Gastrocnemius medialis (tissue), 4 donors: ENCODE data around the gene VSTM5. TPM values are rescaled to one million over a fixed set of nuclear protein-coding genes. Genes with fewer than 3 reads are reported as not detected.

Experiments
- ATAC-seq, 2 donors: fragments of 150-250 bp; one replicate each; pipeline ENCODE4 v1.9.1; 2016
- DNase-seq, 2 donors: peaks; one replicate each; pipeline ENCODE4 v3.0.0-alpha.2; 2019
- H3K27ac ChIP-seq, 4 donors: fragments of 200-600 bp; sonication (generic); 1 replicate in 1 of 4; 2 replicates in 3 of 4; pipeline ENCODE4 v1.5.1; 2016 to 2018; ENCODE audit warnings: mild to moderate bottlenecking in 2 of 4, moderate library complexity in 1 of 4
- H3K27me3 ChIP-seq, 3 donors: fragments of 200-600 bp; sonication (generic) in 2 of 3; 1 replicate in 1 of 3; 2 replicates in 2 of 3; pipeline versions ENCODE4 v1.5.1 to v1.6.0; 2016 to 2019; ENCODE audit warnings: mild to moderate bottlenecking in 1 of 3, moderate library complexity in 1 of 3
- H3K36me3 ChIP-seq, 2 donors: fragments of 200-600 bp; sonication (generic) in 1 of 2; one replicate each; pipeline ENCODE4 v1.5.1; 2017 to 2018
- H3K4me1 ChIP-seq, 2 donors: fragments of 200-600 bp; sonication (generic) in 1 of 2; one replicate each; pipeline ENCODE4 v1.5.1; 2016 to 2017; ENCODE audit warnings: mild to moderate bottlenecking in 2 of 2
- H3K4me3 ChIP-seq, 4 donors: fragments of 200-600 bp; sonication (generic) in 3 of 4; 1 replicate in 1 of 4; 2 replicates in 3 of 4; pipeline ENCODE4 v1.5.1; 2016 to 2019; ENCODE audit warnings: mild to moderate bottlenecking in 2 of 4
- H3K9me3 ChIP-seq, 3 donors: fragments of 200-600 bp; sonication (generic) in 2 of 3; 1 replicate in 1 of 3; 2 replicates in 2 of 3; pipeline ENCODE4 v1.5.1; 2016 to 2019
- CTCF ChIP-seq, 5 experiments: fragments of 450-650 bp in 3 of 5; fragments of 200-600 bp in 2 of 5; sonication (generic) in 2 of 5; IDR thresholded peaks in 4 of 5; conservative IDR thresholded peaks in 1 of 5; 1 replicate in 4 of 5; 2 replicates in 1 of 5; pipeline ENCODE4 v1.5.1; 2016 to 2019; ENCODE audit warnings: antibody characterized with exemption in 5 of 5, mild to moderate bottlenecking in 3 of 5, moderate library complexity in 3 of 5
- POLR2A ChIP-seq, 2 donors: fragments of 450-650 bp; IDR thresholded peaks; one replicate each; pipeline ENCODE4 v1.6.1; 2017; ENCODE audit warnings: antibody characterized with exemption in 2 of 2, mild to moderate bottlenecking in 2 of 2, moderate library complexity in 2 of 2
- in situ Hi-C, 4 donors: fragments of 200-750 bp; cut with MboI; loops; one replicate each; pipeline versions ENCODE4 v1.15.0 to v1.8.0; 2017; ENCODE audit warnings: low sequenced_read_pairs in 4 of 4
- intact Hi-C: fragments of 100-400 bp; cut with DNase I; formaldehyde crosslinking; loops from one replicate; pipeline ENCODE4 v1.15.1; 2023; ENCODE audit warnings: low total_unique reads
- total RNA-seq, 4 donors: library from RNA; depleted of rRNA; stranded (reverse); fragments of >200 nt; gene quantifications; one replicate each; pipeline versions ENCODE4 v1.1.0 to v1.2.3, GENCODE V29; 2016

The VSTM5 gene
- total RNA-seq, 4 donors from 2014 or later, result not detected

GRCh38 chr11:93829598-93829997 is 20.8 kb downstream of the VSTM5 start:
- no peak for ATAC-seq

GRCh38 chr11:93827363-93827762 is 23.1 kb downstream of the VSTM5 start:
- no peak for DNase-seq
- ATAC-seq, result no peak
- TF ChIP-seq CTCF (IDR thresholded peaks at IDR 0.05 in 4 of 5, conservative IDR thresholded peaks at IDR 0.05 in 1 of 5) (no peak), POLR2A (IDR thresholded peaks at IDR 0.05) (no peak)
- in situ Hi-C loops, result no loop called here
- H3K27ac ChIP-seq, result no peak overlapping the region
- H3K9me3 ChIP-seq, result no peaks in the 10 kb centered on the region
- no peaks in the 10 kb centered on the region for H3K4me1 ChIP-seq
- intact Hi-C loops, result no loop called here
- no peak overlapping the region for H3K4me3 ChIP-seq
- no peaks in the 10 kb centered on the region for H3K36me3 ChIP-seq
- no peaks in the 10 kb centered on the region for H3K27me3 ChIP-seq

More at GRCh38 chr11:93829598-93829997, 20.8 kb downstream of the VSTM5 start:
- intact Hi-C loops (no loop called here), in situ Hi-C loops (no loop called here)
- H3K4me1 ChIP-seq, result no peaks in the 10 kb centered on the region
- no peak for TF ChIP-seq POLR2A (IDR thresholded peaks at IDR 0.05)
- no peak for TF ChIP-seq CTCF (IDR thresholded peaks at IDR 0.05 in 4 of 5, conservative IDR thresholded peaks at IDR 0.05 in 1 of 5)
- no peak overlapping the region for H3K27ac ChIP-seq
- H3K27me3 ChIP-seq, result no peaks in the 10 kb centered on the region
- no peak overlapping the region for H3K4me3 ChIP-seq
- no peak for DNase-seq
- no peaks in the 10 kb centered on the region for H3K36me3 ChIP-seq
- no peaks in the 10 kb centered on the region for H3K9me3 ChIP-seq

GRCh38 chr11:93823210-93823609 is 27.2 kb downstream of the VSTM5 start:
- TF ChIP-seq POLR2A (IDR thresholded peaks at IDR 0.05), result no peak
- TF ChIP-seq CTCF (IDR thresholded peaks at IDR 0.05 in 4 of 5, conservative IDR thresholded peaks at IDR 0.05 in 1 of 5), result no peak
- no peak for DNase-seq
- Histone ChIP-seq H3K27me3 (no peaks in the 10 kb centered on the region), H3K27ac (no peak overlapping the region), H3K9me3 (no peaks in the 10 kb centered on the region), H3K36me3 (no peaks in the 10 kb centered on the region), H3K4me3 (no peak overlapping the region), H3K4me1 (no peaks in the 10 kb centered on the region)
- in situ Hi-C loops (no loop called here), intact Hi-C loops (no loop called here)
- no peak for ATAC-seq

- ATAC-seq, result no peak
- H3K36me3 ChIP-seq, result no peaks in the 10 kb centered on the region
These were observed 28.1 kb downstream of the VSTM5 start for GRCh38 chr11:93822359-93822758.

More at GRCh38 chr11:93822359-93822758, 28.1 kb downstream of the VSTM5 start:
- Histone ChIP-seq H3K27ac (no peak overlapping the region), H3K4me3 (no peak overlapping the region), H3K4me1 (no peaks in the 10 kb centered on the region), H3K9me3 (no peaks in the 10 kb centered on the region), H3K27me3 (no peaks in the 10 kb centered on the region)
- TF ChIP-seq POLR2A (IDR thresholded peaks at IDR 0.05) (no peak), CTCF (IDR thresholded peaks at IDR 0.05 in 4 of 5, conservative IDR thresholded peaks at IDR 0.05 in 1 of 5) (no peak)
- intact Hi-C loops, result no loop called here
- in situ Hi-C loops, result no loop called here
- DNase-seq, result no peak
